GM21825 (cell line): Measurements from ENCODE around the gene RNF207.

Source experiments
- ATAC-seq: cut with Tn5 transposase; IDR thresholded peaks from one replicate; pipeline ENCODE4 v1.9.1; 2021; ENCODE audit warnings: mild to moderate bottlenecking, moderate library complexity; ENCODE audit not compliant: unreplicated experiment

Gene RNF207

GRCh38 chr1:6174621-6175410, 31.1 kb upstream of the RNF207 start:
- ATAC-seq = no peak

DNA sequence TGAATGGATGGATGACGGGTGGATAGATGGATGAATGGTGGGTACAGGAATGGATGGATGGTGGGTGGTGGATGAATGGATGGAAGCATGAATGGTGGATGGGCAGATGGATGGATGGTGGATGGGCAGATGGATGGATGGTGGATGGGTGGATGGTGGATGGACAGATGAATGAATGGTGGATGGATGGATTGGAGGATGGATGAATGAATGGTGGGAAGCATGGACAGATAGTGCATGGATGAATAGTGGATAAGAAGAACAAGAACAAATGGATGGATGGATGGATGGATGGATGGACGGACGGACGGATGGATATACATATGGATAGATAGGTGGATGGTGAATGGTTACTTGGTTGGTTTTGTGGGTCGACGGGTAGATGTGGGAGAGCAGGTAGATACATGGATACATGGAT, 30.5 kb upstream of the RNF207 start:
- ATAC-seq = no peak

- ATAC-seq = no peak
Observed at GRCh38 chr1:6176779-6177178, 29.1 kb upstream of the RNF207 start.

GRCh38 chr1:6177681-6178380, 28.1 kb upstream of the RNF207 start:
- ATAC-seq = no peak

GRCh38 chr1:6178751-6179563, 27.0 kb upstream of the RNF207 start:
- no peak for ATAC-seq

DNA sequence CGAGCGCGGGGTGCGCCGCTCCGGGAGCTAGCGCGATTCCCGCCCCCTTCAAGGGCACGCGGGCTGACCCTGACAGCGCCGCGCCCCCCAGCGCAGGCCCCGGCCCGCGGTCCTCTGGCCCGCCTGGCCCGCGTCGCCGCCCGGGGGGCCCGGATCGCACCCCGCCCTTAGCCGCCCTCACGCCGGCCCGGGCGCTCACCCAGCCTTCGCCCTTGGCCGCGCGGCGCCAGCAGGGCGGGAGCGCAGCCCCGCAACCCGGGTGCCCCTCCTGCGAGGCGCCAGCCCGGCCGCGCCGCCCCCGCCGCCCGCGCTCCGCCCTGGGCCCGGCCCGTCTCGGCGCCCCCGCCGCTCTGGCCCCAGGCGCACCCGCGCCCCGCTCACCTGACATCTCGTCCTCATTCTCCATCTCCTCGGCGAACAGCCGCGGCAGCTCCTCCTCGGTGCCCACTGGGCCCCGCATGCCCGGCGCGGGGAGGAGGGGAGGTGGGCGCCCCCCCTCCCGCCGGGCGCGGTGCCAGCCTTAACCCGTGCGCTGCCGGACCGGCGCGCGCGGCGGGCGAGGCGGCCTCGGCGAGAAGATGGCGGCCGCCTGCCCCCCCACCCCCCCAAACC, 26.2 kb upstream of the RNF207 start:
- ATAC-seq = no peak

DNA sequence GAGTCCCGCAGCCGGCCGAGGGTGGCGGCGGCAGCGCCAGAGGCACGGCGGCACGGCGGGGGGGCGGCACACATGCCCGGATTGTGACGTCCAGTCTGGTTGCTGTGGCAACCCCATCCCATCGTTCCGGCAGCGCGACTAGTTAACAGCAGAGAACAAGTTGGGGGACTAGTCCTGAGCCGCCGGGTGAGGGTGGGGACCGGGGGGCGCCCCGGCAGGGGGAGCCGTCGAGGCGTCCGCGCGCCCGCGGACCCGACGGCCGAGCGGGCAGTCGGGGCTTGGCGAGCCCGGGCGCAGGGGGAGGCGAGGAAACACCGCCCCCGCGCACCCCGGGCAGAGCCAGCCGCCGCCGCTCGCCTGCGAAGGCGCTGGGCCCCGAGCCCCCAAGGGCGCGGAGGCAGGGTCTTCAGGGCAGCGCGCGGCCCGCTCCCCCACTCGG, 25.6 kb upstream of the RNF207 start, which contains the start of gene CHD5:
CHD5 (minus strand) TSS at position 54 of the 439 bp plus-strand sequence. CDS start 298 bp downstream, outside the sequence.
- no peak for ATAC-seq

DNA sequence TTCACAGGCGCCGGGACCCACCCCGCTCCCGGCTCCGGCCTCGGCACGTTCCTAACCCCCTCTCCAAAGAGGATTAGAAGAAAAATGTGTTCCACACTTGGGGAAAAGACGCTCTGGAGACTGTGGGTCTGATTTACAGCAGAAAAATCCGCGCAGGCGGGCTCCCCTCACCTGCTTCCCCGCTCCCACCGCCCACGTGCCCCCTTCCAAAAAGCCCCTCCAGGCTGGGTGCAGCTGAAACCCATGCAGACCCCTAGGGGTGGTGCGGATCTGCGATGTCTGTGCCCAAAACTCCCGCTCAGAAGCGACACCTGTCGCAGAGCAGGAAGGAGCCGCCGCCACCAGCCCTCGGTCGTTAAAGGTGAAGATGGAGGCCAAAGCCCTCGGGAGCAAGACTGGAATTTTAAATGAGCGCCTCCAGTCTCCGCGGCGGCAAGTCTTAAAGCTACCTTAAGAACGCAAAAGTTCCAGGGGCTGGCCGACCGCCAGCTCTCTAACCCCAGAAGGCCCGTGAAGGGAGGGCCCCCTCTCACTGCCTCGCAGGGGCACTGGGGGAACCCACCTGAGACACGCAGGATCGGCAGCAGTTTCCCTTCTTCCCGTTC, 25.1 kb upstream of the RNF207 start:
- ATAC-seq = no peak

DNA sequence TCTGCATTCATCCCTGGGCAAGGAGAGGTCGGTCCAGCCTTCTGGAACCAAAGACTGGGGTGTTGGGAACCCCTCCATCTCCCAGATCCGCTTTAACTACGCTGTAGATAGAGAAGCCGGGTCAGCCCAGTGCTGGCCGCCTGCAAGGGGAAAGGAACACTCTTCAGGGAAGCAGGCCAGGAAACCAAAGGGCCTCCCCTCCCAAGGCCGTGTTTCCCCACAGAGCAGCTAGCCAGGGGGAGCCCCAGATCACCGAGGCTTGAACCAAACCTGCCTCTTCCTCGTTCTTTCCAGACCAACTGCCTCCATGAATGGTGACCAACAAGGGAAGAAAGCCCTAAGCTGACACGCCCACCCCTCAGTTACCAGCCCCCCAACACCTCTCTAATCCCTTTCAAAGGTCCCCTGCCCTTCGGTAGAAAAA, 24.6 kb upstream of the RNF207 start:
- no peak for ATAC-seq

DNA sequence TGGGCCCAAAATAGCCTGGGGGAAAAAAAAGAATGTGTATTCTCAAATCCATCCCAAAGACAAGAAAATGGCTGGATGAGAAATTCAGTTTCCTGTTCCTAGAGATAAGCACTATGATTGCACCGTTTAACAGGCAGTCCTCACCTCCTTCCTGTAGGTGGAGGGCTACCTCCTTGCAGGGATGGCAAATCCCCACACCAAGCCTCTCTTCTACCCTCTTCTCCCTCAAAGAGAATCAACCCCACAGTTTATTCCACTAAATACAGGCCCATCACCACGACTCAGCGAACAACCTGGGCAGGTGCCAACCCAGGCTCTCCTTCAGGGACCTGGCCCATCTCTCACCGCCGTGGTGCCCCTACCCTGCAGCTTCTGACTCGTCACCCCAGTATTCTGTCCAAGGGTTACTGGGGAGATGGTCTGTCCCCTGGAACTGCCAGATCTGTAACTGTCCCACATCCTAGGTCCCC, 22.4 kb upstream of the RNF207 start:
- no peak for ATAC-seq

GRCh38 chr1:6184083-6184783, 21.7 kb upstream of the RNF207 start:
- no peak for ATAC-seq

DNA sequence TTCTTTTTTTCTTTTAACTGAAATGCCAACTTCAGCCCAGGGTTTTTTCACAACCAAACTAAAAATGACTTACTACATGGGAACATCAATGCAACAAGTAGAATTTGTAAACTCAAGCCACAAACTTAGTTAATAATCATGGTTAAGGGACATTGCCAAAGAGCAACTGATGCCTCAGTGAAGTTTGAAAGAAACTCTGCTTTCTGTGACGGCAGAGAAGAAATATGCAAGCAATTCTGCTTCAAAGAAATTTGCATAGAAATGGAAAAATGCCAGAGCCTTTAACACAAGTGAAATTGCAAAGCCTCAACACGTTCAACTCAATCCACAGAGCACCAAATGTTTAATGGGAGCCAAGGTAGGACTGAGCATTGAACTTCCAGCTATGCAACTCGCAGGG, 20.8 kb upstream of the RNF207 start:
- no peak for ATAC-seq

- ATAC-seq = no peak
Observed at GRCh38 chr1:6185635-6186382, 20.1 kb upstream of the RNF207 start.

DNA sequence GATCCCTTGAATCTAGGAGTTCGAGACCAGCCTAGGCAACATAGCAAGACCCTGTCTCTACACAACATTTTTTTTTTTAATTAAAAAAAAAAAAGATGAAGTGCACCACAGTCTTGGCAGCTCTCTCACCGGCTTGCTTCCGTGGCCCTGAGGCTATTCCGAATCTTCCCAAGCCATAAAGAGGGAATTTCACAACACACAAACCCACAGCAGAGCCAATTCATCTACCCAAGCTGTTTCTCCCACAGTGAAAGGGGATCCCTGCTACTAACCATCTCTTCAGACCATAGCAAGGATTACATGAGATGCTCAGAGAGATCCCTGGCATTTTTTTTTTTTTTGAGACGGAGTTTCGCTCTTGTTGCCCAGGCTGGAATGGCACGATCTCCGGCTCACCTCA, 17.5 kb upstream of the RNF207 start:
- ATAC-seq = no peak

GRCh38 chr1:6191968-6192367, 14.0 kb upstream of the RNF207 start:
- ATAC-seq = no peak

DNA sequence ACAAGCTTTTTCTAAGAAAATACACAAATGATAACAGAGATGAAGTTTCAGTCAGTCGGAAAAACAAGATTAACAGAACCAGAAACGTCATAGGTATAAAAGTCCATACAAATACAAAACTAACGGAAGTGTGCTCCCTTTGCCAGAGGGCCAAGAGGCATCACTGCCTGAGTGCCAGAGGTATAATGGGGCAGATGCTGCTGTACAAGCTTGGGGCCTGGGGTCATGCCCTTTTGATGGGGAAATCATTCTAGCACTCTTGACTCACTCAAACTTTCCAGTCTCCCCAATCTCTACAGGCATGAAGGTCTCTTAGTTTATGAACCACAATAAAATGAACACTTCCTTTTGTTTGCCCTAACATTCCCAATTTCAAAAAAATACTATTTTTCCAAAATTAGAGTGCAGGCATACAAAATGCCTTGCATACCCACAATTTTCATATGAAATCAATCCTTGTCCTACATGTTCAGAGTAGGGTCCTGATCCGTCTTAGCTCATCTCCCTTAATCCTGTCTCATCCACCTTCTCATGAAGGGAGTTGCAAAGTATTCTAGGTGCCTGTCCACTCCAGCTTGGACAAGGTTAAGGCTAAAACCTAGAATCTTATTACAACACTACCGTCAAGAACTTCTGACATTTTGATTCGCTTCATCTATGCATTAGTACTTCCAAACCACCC, 8.0 kb upstream of the RNF207 start:
- ATAC-seq = no peak

DNA sequence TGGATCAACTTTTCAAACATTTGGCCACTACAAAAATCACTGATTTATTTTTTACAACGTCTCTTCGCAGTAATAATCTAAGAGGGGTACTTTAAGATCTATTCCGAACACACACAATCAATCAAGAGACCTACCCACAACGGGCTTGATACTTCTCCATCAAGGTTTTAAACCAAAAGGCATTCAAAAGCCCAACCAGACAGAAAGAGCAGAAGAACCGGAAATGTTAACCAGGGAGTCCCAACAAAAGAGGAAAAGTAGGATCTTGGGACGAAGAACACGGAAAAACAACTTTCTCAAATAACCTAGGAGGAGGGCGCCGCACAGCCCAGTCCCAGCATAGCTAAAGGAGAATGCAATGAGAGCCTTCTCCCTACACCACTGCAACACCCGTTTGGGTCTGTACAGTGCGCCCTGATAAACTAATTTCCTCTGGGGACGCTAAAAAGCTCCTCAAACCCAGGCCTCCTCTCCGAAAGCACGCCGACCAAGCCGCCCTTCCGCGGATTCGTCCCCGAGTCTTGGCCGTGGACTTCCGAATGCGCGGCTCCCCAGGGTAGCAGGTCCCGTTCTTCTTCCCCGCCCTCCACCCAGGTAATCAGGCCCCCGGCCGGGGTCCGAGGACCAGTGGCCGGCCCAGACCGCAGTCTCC, 7.1 kb upstream of the RNF207 start:
- no peak for ATAC-seq
